HepG2 (cell line): Measurements from ENCODE around the gene TTBK2. TPM values are rescaled to one million over a fixed set of nuclear protein-coding genes. Genes with fewer than 3 reads are reported as not detected.

Experiments used
- ATAC-seq: fragments of 200-7000 bp; cut with Tn5 transposase; 3 replicates; pipeline ENCODE4 v1.9.1; 2020; ENCODE audit warnings: mild to moderate bottlenecking, moderate library complexity
- BruUV-seq: library from RNA; stranded (reverse); fragments of 400-500 nt; replicated peaks from 2 replicates; lab custom pipeline; 2021; lab: Mats Ljungman, UMichigan
- CTCF ChIA-PET: fragments of 300-600 bp; formaldehyde crosslinking; extraction: SDS; loops from one replicate; lab custom pipeline; 2021; ENCODE audit warnings: low total read pairs, inconsistent platforms, low intra/inter-chr PET ratio; lab: Yijun Ruan, JAX
- POLR2A ChIA-PET: fragments of 350-600 bp; sonication (Branson Sonifier 250); formaldehyde crosslinking; loops from one replicate; lab custom pipeline; 2020; ENCODE audit warnings: antibody characterized with exemption, inconsistent platforms; lab: Yijun Ruan, JAX
- DNase-seq: peaks from one replicate; pipeline ENCODE4 v3.0.0-alpha.2; 2015; ENCODE audit warnings: low spot score
- FAIRE-seq: peaks from 3 replicates; lab custom pipeline; 2011; peaks lifted over from hg19 to GRCh38; lab: Jason Lieb, UNC
- H2AFZ ChIP-seq: one replicate; pipeline ENCODE4 v1.6.1; 2011; ENCODE audit warnings: low read length, inconsistent platforms
- H3K27ac ChIP-seq: fragments of 300-600 bp; 3 replicates; pipeline ENCODE4 v1.8.0; 2011; ENCODE audit warnings: mixed run types, mild to moderate bottlenecking, mixed read lengths, low read length, inconsistent platforms; ENCODE audit not compliant: insufficient read depth; ENCODE audit errors: extremely low read length
- H3K27me3 ChIP-seq, 2 experiments: fragments of 200-600 bp in 1 of 2; 2 replicates in 1 of 2; 3 replicates in 1 of 2; pipeline versions ENCODE4 v1.6.0 to v1.8.0; 2011; ENCODE audit warnings: low read length in 2 of 2, mild to moderate bottlenecking in 2 of 2, moderate library complexity in 2 of 2, inconsistent platforms in 1 of 2; ENCODE audit not compliant: insufficient read depth in 2 of 2, control insufficient read depth in 1 of 2
- H3K36me3 ChIP-seq, 2 experiments: fragments of 200-600 bp in 1 of 2; replicated peaks in 1 of 2; 2 replicates in 1 of 2; 3 replicates in 1 of 2; pipeline versions ENCODE4 v1.5.1 to v1.8.0; 2011; ENCODE audit warnings: low read length in 2 of 2, inconsistent platforms in 1 of 2; ENCODE audit not compliant: insufficient read depth in 2 of 2, control insufficient read depth in 1 of 2
- H3K4me1 ChIP-seq: 2 replicates; pipeline ENCODE4 v1.5.1; 2012; ENCODE audit warnings: low read length, inconsistent platforms; ENCODE audit not compliant: insufficient read depth
- H3K4me2 ChIP-seq: 2 replicates; pipeline ENCODE4 v1.6.0; 2011; ENCODE audit warnings: low read depth, low read length, inconsistent platforms
- H3K4me3 ChIP-seq, 3 experiments: fragments of 200-600 bp in 1 of 3; sonication (generic), shearing (Covaris generic) in 1 of 3; replicated peaks in 1 of 3; 2 replicates each; pipeline ENCODE4 v1.5.1; 2011 to 2016; ENCODE audit warnings: low read length in 3 of 3, inconsistent platforms in 2 of 3, low read depth in 2 of 3, mild to moderate bottlenecking in 2 of 3, control low read depth in 1 of 3, mixed read lengths in 1 of 3; ENCODE audit not compliant: insufficient read depth in 1 of 3
- H3K79me2 ChIP-seq: one replicate; pipeline ENCODE4 v1.6.1; 2011; ENCODE audit warnings: low read length, inconsistent platforms; ENCODE audit not compliant: insufficient read depth
- H3K9ac ChIP-seq: 2 replicates; pipeline ENCODE4 v1.6.0; 2011; ENCODE audit warnings: mild to moderate bottlenecking, low read depth, low read length, inconsistent platforms; ENCODE audit not compliant: insufficient read depth
- H3K9me3 ChIP-seq: 2 replicates; pipeline ENCODE4 v1.5.1; 2012; ENCODE audit warnings: mild to moderate bottlenecking, low read length
- H4K20me1 ChIP-seq: 2 replicates; pipeline ENCODE4 v1.6.0; 2011; ENCODE audit warnings: inconsistent platforms, mild to moderate bottlenecking, low read length, moderate library complexity; ENCODE audit not compliant: insufficient read depth
- E2F1 ChIP-seq: sonication (generic); formaldehyde crosslinking; IDR thresholded peaks from 2 replicates; pipeline ENCODE4 v1.5.0; 2020; ENCODE audit warnings: missing genetic modification reagents
- GMEB1 ChIP-seq: sonication (generic); formaldehyde crosslinking; IDR thresholded peaks from 2 replicates; pipeline ENCODE4 v1.5.1; 2020; ENCODE audit warnings: missing genetic modification reagents, mild to moderate bottlenecking, borderline replicate concordance
- HOXA5 ChIP-seq: sonication (generic); formaldehyde crosslinking; IDR thresholded peaks from 2 replicates; pipeline ENCODE4 v1.4.0; 2020; ENCODE audit warnings: missing genetic modification reagents
- JDP2 ChIP-seq: sonication (generic); formaldehyde crosslinking; IDR thresholded peaks from 2 replicates; pipeline ENCODE4 v1.8.1; 2022; ENCODE audit warnings: missing genetic modification reagents, borderline replicate concordance
- PREB ChIP-seq: sonication (generic); formaldehyde crosslinking; IDR thresholded peaks from 2 replicates; pipeline ENCODE4 v1.4.0; 2020; ENCODE audit warnings: missing genetic modification reagents
- TRAFD1 ChIP-seq: sonication (generic); formaldehyde crosslinking; IDR thresholded peaks from 2 replicates; pipeline ENCODE4 v1.5.1; 2020; ENCODE audit warnings: missing genetic modification reagents, mild to moderate bottlenecking, borderline replicate concordance
- ZBTB1 ChIP-seq: sonication (generic); formaldehyde crosslinking; IDR thresholded peaks from 2 replicates; pipeline ENCODE4 v1.4.0; 2020; ENCODE audit warnings: missing genetic modification reagents, borderline replicate concordance
- ZBTB25 ChIP-seq: IDR thresholded peaks from 2 replicates; pipeline ENCODE4 v1.6.1; 2018; ENCODE audit warnings: missing genetic modification reagents
- ZBTB39 ChIP-seq: sonication (generic); formaldehyde crosslinking; IDR thresholded peaks from 2 replicates; pipeline ENCODE4 v1.5.0; 2020; ENCODE audit warnings: missing genetic modification reagents
- ZKSCAN1 ChIP-seq: fragments of 150-350 bp; IDR thresholded peaks from 2 replicates; pipeline ENCODE4 v1.6.1; 2014; ENCODE audit warnings: low read length
- ZNF710 ChIP-seq: sonication (generic); formaldehyde crosslinking; IDR thresholded peaks from 2 replicates; pipeline ENCODE4 v1.5.0; 2020; ENCODE audit warnings: mild to moderate bottlenecking, missing genetic modification reagents, borderline replicate concordance
- WGBS: methylation state at CpG from one replicate; pipeline ENCODE4 v1.1.6; 2017; ENCODE audit warnings: low lambda C conversion rate; 5-methylcytosine and 5-hydroxymethylcytosine counted together
- in situ Hi-C: cut with HindIII; loops from 2 replicates; pipeline ENCODE4 v1.10.0; 2017; ENCODE audit warnings: low pct_unique_long_range_greater_than_20kb; ENCODE audit not compliant: extremely low pct_ligation_motif_present
- intact Hi-C: fragments of 100-400 bp; cut with micrococcal nuclease; formaldehyde crosslinking; loops from one replicate; pipeline ENCODE4 v1.10.0; 2022; ENCODE audit not compliant: unreplicated experiment
- polyA plus RNA-seq, 8 experiments: library from polyadenylated mRNA; depleted of rRNA in 3 of 8; stranded (reverse) in 7 of 8; unstranded in 1 of 8; fragments of >200 nt; fragmentation: Illumina TruSeq in 4 of 8; extraction: Trizol in 4 of 8; gene quantifications; 2 replicates each; pipeline versions ENCODE4 v1.2.1 to v1.2.3, GENCODE V29; 2011 to 2016; ENCODE audit warnings: low read depth in 4 of 8, missing spikeins in 1 of 8, mixed read lengths in 1 of 8; ENCODE audit not compliant: insufficient read depth in 1 of 8
- total RNA-seq, 5 experiments: library from RNA; depleted of rRNA; stranded (reverse); fragments of >200 nt; fragmentation: Illumina TruSeq; extraction: Trizol; gene quantifications; 2 replicates each; pipeline ENCODE4 v1.2.3, GENCODE V29; 2016; ENCODE audit warnings: low read depth in 1 of 5

The TTBK2 gene
- total and polyA plus RNA-seq, 2 of the 13 experiments (the other 11 are each of a cell fraction or from before 2014, with no cell fraction given) = 5.1 to 7.4 TPM

- TF ChIP-seq ZBTB39 = no peak
- no peak for TF ChIP-seq ZKSCAN1
- no peak for TF ChIP-seq JDP2 (CRISPR knock-in tag)
- TF ChIP-seq TRAFD1 (CRISPR knock-in tag) = no peak
- no peak for TF ChIP-seq ZBTB25 (CRISPR knock-in tag)
- no peak for TF ChIP-seq PREB (CRISPR knock-in tag)
Measured at GRCh38 chr15:42805266-42805665, 115.3 kb downstream of the TTBK2 start (continued).

- Histone ChIP-seq H3K9ac (no peak overlapping the region), H3K27me3 (no peaks in the 10 kb centered on the region), H2AFZ (no peak overlapping the region), H3K4me3 (no peak overlapping the region), H3K4me1 (no peaks in the 10 kb centered on the region), H3K27ac (no peak overlapping the region), H3K4me2 (no peak overlapping the region), H3K36me3 (peaks cover 0 to 3% of the 10 kb centered on the region in 2 experiments; a peak in 1 of 5 replicates), H3K79me2 (no peaks in the 10 kb centered on the region), H3K9me3 (no peaks in the 10 kb centered on the region), H4K20me1 (no peaks in the 10 kb centered on the region)
- no peak for FAIRE-seq
- ChIA-PET POLR2A (no interaction called here), CTCF (no interaction called here)
- DNase-seq = no peak
- intact Hi-C loops = no loop called here
- no TSS peak for BruUV-seq
- in situ Hi-C loops = loop anchor here (10.0 kb wide), 1 partner anchor 120 kb away; the partner anchor contains the start of gene TTBK2
- ATAC-seq = no peak
- WGBS = 90% methylated on average over 3 of the region's 3 CpGs
- TF ChIP-seq ZBTB1 (CRISPR knock-in tag) = no peak
- TF ChIP-seq GMEB1 (CRISPR knock-in tag) = no peak
- no peak for TF ChIP-seq E2F1 (CRISPR knock-in tag)
- no peak for TF ChIP-seq HOXA5 (CRISPR knock-in tag)
- no peak for TF ChIP-seq ZNF710 (CRISPR knock-in tag)
Measured at GRCh38 chr15:42804739-42805138, 115.8 kb downstream of the TTBK2 start.
